ENCODE results near the gene MCTP1. TPM values are rescaled to one million over a fixed set of nuclear protein-coding genes. Genes with fewer than 3 reads are reported as not detected.

The MCTP1 gene
- total RNA-seq, 1 donor from 2014 or later: not detected

- H3K27ac Mint-ChIP-seq: no peak overlapping the region
- H3K27me3 Mint-ChIP-seq (ENCODE audit: insufficient read depth): peaks cover 3% of the 10 kb centered on the region
- DNase-seq (ENCODE audit: low spot score): no peak
- no peak overlapping the region for H3K4me3 Mint-ChIP-seq
- no peaks in the 10 kb centered on the region for H3K4me1 Mint-ChIP-seq (ENCODE audit: low read depth)
- H3K9me3 Mint-ChIP-seq: no peaks in the 10 kb centered on the region
- no peaks in the 10 kb centered on the region for H3K36me3 Mint-ChIP-seq (ENCODE audit: low read depth)
- intact Hi-C loops (cut with micrococcal nuclease): no loop called here
Measured at GRCh38 chr5:95090774-95091173, 194.1 kb downstream of the MCTP1 start.

DNA sequence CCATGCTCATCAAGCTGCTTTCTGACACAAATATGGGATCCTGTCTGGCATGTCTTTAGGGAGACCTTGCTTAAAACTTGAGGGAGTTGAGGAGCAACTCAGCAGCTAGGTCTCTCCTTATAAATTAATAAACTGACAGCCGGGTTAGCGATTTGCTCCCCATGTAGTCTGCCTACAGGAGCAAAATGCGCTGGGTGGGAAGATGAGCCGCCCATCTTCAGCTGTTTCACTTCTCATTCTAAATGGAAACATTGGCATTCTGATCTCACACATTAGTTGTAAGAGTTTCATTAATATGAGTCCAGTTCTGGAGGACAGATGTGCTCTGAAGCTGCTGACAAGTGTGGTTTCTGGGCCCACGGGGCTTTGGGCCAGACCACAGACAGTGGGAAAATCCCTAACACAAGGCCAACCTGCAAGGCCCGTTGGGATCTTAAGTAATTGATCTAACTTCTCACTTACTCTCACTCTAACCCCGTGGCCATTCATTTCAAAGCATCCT lies 197.0 kb downstream of the MCTP1 start:
- DNase-seq (ENCODE audit: low spot score): no peak
- Mint-ChIP-seq H3K27ac (no peak overlapping the region), H3K4me3 (no peak overlapping the region), H3K27me3 (ENCODE audit: insufficient read depth) (peaks cover 5% of the 10 kb centered on the region), H3K9me3 (no peaks in the 10 kb centered on the region), H3K4me1 (ENCODE audit: low read depth) (no peaks in the 10 kb centered on the region), H3K36me3 (ENCODE audit: low read depth) (no peaks in the 10 kb centered on the region)
- intact Hi-C loops (cut with micrococcal nuclease): no loop called here

- Mint-ChIP-seq H3K4me1 (ENCODE audit: low read depth) (peaks cover 2% of the 10 kb centered on the region), H3K9me3 (no peaks in the 10 kb centered on the region), H3K27me3 (ENCODE audit: insufficient read depth) (peaks cover 5% of the 10 kb centered on the region), H3K36me3 (ENCODE audit: low read depth) (no peaks in the 10 kb centered on the region), H3K4me3 (no peak overlapping the region), H3K27ac (no peak overlapping the region)
- DNase-seq (ENCODE audit: low spot score): no peak
- intact Hi-C loops (cut with micrococcal nuclease): no loop called here
Measured at GRCh38 chr5:95086927-95087815, 197.7 kb downstream of the MCTP1 start.

- Mint-ChIP-seq H3K36me3 (ENCODE audit: low read depth) (no peaks in the 10 kb centered on the region), H3K4me1 (ENCODE audit: low read depth) (peaks cover 13% of the 10 kb centered on the region), H3K27me3 (ENCODE audit: insufficient read depth) (peaks cover 11% of the 10 kb centered on the region), H3K9me3 (no peaks in the 10 kb centered on the region), H3K27ac (no peak overlapping the region), H3K4me3 (no peak overlapping the region)
- intact Hi-C loops (cut with micrococcal nuclease): no loop called here
- DNase-seq (ENCODE audit: low spot score): no peak
Measured at GRCh38 chr5:95084757-95085156, 200.1 kb downstream of the MCTP1 start.

DNA sequence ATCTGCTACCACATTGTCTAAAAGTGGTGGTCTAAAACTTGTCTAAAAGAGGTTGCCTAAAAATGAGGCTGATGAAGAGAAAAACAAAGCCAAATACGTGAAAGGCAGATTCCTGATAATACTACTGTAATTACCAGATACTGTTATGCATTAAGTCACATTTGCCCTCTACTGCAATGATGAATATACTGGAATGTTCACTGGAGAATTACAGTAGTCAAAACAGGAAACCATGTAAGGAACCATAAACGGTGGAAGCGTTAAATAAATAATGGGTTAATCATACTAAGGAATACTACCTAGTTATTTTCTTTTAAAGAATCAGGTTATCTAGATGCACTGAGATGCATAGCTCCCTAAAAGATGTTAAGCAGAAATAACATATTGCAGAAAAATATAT lies 201.3 kb downstream of the MCTP1 start:
- H3K9me3 Mint-ChIP-seq: no peaks in the 10 kb centered on the region
- intact Hi-C loops (cut with micrococcal nuclease): no loop called here
- DNase-seq (ENCODE audit: low spot score): no peak
- peaks cover 13% of the 10 kb centered on the region for H3K4me1 Mint-ChIP-seq (ENCODE audit: low read depth)
- H3K4me3 Mint-ChIP-seq: no peak overlapping the region
- peaks cover 11% of the 10 kb centered on the region for H3K27me3 Mint-ChIP-seq (ENCODE audit: insufficient read depth)
- H3K27ac Mint-ChIP-seq: no peak overlapping the region
- no peaks in the 10 kb centered on the region for H3K36me3 Mint-ChIP-seq (ENCODE audit: low read depth)

GRCh38 chr5:95081982-95082381 lies 202.9 kb downstream of the MCTP1 start:
- Mint-ChIP-seq H3K4me1 (ENCODE audit: low read depth) (peaks cover 13% of the 10 kb centered on the region), H3K27ac (no peak overlapping the region), H3K9me3 (no peaks in the 10 kb centered on the region), H3K27me3 (ENCODE audit: insufficient read depth) (peaks cover 12% of the 10 kb centered on the region), H3K4me3 (peak overlapping the region; percentile 16), H3K36me3 (ENCODE audit: low read depth) (no peaks in the 10 kb centered on the region)
- intact Hi-C loops (cut with micrococcal nuclease): no loop called here
- DNase-seq (ENCODE audit: low spot score): no peak

DNA sequence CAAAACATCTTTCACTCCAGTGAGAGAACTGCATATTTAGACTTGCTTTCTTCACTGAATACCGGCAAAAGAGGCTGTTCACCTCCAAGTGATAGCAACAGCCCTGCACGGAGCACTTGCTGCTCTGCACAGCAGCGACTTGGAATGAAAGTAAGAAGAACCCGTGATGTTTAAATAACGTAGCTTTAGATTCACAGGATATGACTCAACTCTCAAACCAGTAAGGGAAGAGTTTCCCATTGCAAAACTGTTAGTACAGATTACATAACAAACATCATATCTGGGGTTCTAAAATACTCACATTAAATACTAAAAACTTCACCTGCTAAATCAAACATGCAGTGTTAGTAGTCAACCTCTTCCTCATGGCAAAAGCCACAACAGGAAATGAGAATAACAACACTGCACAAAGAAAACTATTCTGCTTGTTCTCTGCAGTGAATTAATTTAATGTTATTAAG lies 203.4 kb downstream of the MCTP1 start:
- Mint-ChIP-seq H3K4me1 (ENCODE audit: low read depth) (peaks cover 13% of the 10 kb centered on the region), H3K27ac (no peak overlapping the region), H3K27me3 (ENCODE audit: insufficient read depth) (peaks cover 12% of the 10 kb centered on the region), H3K9me3 (no peaks in the 10 kb centered on the region), H3K4me3 (no peak overlapping the region), H3K36me3 (ENCODE audit: low read depth) (no peaks in the 10 kb centered on the region)
- peak; percentile 19 for DNase-seq (ENCODE audit: low spot score)
- intact Hi-C loops (cut with micrococcal nuclease): no loop called here

- Mint-ChIP-seq H3K4me1 (ENCODE audit: low read depth) (peaks cover 13% of the 10 kb centered on the region), H3K27ac (no peak overlapping the region), H3K4me3 (no peak overlapping the region), H3K27me3 (ENCODE audit: insufficient read depth) (peaks cover 12% of the 10 kb centered on the region), H3K9me3 (no peaks in the 10 kb centered on the region), H3K36me3 (ENCODE audit: low read depth) (no peaks in the 10 kb centered on the region)
- intact Hi-C loops (cut with micrococcal nuclease): no loop called here
- DNase-seq (ENCODE audit: low spot score): no peak
Measured at GRCh38 chr5:95080441-95080840, 204.5 kb downstream of the MCTP1 start.

DNA sequence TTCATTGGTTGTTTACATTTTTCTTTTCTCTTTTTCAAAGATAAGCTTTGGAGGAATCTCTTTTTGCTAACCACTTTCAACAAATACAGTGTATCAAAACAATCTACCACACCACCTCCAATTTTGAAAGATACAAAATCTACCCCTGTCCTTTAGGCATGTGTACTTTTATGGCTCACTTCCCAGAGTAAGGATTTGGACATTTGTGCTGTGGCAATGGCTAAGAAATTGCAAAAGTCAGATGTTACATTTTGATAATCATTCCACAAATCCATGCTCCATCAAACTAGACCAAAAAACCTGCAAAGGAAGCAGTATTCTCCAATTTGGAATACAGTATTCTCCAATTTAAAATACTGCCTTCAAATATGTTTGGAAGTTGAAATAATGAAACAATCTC lies 204.9 kb downstream of the MCTP1 start:
- no peak overlapping the region for H3K4me3 Mint-ChIP-seq
- intact Hi-C loops (cut with micrococcal nuclease): no loop called here
- H3K4me1 Mint-ChIP-seq (ENCODE audit: low read depth): peaks cover 13% of the 10 kb centered on the region
- no peak overlapping the region for H3K27ac Mint-ChIP-seq
- peaks cover 12% of the 10 kb centered on the region for H3K27me3 Mint-ChIP-seq (ENCODE audit: insufficient read depth)
- H3K9me3 Mint-ChIP-seq: no peaks in the 10 kb centered on the region
- no peaks in the 10 kb centered on the region for H3K36me3 Mint-ChIP-seq (ENCODE audit: low read depth)
- DNase-seq (ENCODE audit: low spot score): no peak

GRCh38 chr5:95078868-95079267 lies 206.0 kb downstream of the MCTP1 start:
- H3K27me3 Mint-ChIP-seq (ENCODE audit: insufficient read depth): peaks cover 10% of the 10 kb centered on the region
- H3K36me3 Mint-ChIP-seq (ENCODE audit: low read depth): no peaks in the 10 kb centered on the region
- H3K4me1 Mint-ChIP-seq (ENCODE audit: low read depth): peaks cover 13% of the 10 kb centered on the region
- no peak for DNase-seq (ENCODE audit: low spot score)
- H3K4me3 Mint-ChIP-seq: no peak overlapping the region
- intact Hi-C loops (cut with micrococcal nuclease): no loop called here
- no peak overlapping the region for H3K27ac Mint-ChIP-seq
- H3K9me3 Mint-ChIP-seq: no peaks in the 10 kb centered on the region

DNA sequence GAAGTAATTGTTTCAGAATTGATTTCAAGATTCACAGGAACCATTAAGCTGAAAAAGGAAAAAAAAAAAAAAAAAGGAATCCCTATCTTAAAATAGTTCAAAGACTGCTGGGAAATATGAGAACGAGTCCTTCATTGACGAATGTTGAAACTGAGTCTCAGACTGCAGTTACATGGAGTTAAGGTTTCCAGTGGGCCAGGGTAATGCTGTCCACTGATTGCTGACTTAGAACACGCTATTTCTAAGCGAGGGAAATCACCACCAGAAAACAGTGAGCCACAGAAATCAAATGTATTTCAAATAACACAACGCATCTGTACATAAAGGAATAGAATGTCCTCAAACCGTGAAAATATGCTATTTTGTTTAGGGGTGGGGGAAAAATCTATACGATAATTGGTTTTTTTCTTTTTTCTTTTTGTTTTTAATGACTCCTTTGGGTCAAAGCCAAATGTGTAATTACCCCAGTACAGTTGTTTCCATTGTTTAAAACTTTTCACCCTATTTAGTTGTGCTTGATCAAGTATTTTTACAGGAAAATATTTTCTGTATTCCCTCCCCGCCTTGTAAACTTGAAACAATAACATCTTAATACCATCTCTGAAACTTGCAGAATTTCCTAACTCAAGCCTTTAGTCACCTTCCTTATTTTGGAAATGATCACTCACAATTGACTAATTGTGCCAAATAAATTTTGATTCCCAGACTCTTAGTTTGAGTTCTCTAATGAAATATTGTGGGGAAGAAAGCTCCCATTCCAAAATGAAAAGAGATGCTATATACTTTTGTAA lies 208.3 kb downstream of the MCTP1 start:
- no peaks in the 10 kb centered on the region for H3K36me3 Mint-ChIP-seq (ENCODE audit: low read depth)
- no peak overlapping the region for H3K4me3 Mint-ChIP-seq
- intact Hi-C loops (cut with micrococcal nuclease): no loop called here
- H3K27me3 Mint-ChIP-seq (ENCODE audit: insufficient read depth): peaks cover 10% of the 10 kb centered on the region
- DNase-seq (ENCODE audit: low spot score): no peak
- H3K4me1 Mint-ChIP-seq (ENCODE audit: low read depth): peaks cover 6% of the 10 kb centered on the region
- H3K9me3 Mint-ChIP-seq: no peaks in the 10 kb centered on the region
- no peak overlapping the region for H3K27ac Mint-ChIP-seq

DNA sequence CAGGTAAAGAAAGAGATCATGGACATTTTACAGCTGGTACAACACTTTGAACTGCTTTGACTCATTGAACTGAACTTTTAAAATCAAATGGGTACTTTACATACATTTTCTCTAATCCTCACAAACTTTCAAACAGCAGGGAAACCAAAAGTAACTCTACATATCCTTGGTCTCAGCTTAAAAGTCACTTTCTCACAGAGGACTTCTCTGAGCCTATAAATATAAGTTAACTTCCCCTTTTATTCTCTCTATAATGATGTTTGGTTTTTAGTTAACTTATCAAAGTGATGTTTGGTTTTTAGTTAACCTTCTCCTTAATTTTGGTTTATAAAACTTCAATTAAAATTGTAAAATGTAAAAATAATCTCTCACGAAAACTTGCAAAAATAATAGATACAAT lies 209.8 kb downstream of the MCTP1 start:
- Mint-ChIP-seq H3K9me3 (no peaks in the 10 kb centered on the region), H3K27me3 (ENCODE audit: insufficient read depth) (peaks cover 8% of the 10 kb centered on the region), H3K4me1 (ENCODE audit: low read depth) (peaks cover 5% of the 10 kb centered on the region), H3K4me3 (no peak overlapping the region), H3K27ac (no peak overlapping the region), H3K36me3 (ENCODE audit: low read depth) (no peaks in the 10 kb centered on the region)
- intact Hi-C loops (cut with micrococcal nuclease): no loop called here
- DNase-seq (ENCODE audit: low spot score): no peak

GRCh38 chr5:95072281-95072680 lies 212.6 kb downstream of the MCTP1 start:
- Mint-ChIP-seq H3K36me3 (ENCODE audit: low read depth) (no peaks in the 10 kb centered on the region), H3K4me3 (no peak overlapping the region), H3K4me1 (ENCODE audit: low read depth) (peaks cover 6% of the 10 kb centered on the region), H3K27ac (no peak overlapping the region), H3K27me3 (ENCODE audit: insufficient read depth) (peaks cover 5% of the 10 kb centered on the region), H3K9me3 (no peaks in the 10 kb centered on the region)
- no peak for DNase-seq (ENCODE audit: low spot score)
- intact Hi-C loops (cut with micrococcal nuclease): no loop called here

Data from activated T-helper 1 cell treated with anti-CD3 and anti-CD28 coated beads, Interleukin-12 subunit alpha, Interleukin-12 subunit beta, Interleukin-2, Interleukin-4 antibody, amounts not matched to agents 30 ng/mL and 10 ng/mL and 1 ng/mL, durations not matched to agents 14 hours and 24 hours and 36 hours (primary cell).